PFSK-1 (cell line): ENCODE results near the gene COP1.

Experiments
- FOXP2 ChIP-seq: optimal IDR thresholded peaks from 2 replicates; pipeline ENCODE3; 2011; ENCODE audit warnings: borderline replicate concordance, control low read depth, inconsistent platforms; ENCODE audit not compliant: insufficient read depth; ENCODE audit errors: extremely low read length, extremely low read depth
- POLR2AphosphoS5 ChIP-seq: IDR thresholded peaks from 2 replicates; pipeline ENCODE4 v1.6.1; 2012; ENCODE audit warnings: low read depth, mild to moderate bottlenecking, control low read depth, low read length, moderate library complexity
- SIN3A ChIP-seq: IDR thresholded peaks from 2 replicates; pipeline ENCODE4 v1.6.1; 2012; ENCODE audit warnings: mild to moderate bottlenecking, low read length, moderate library complexity, borderline replicate concordance; ENCODE audit not compliant: insufficient read depth
- TAF1 ChIP-seq: IDR thresholded peaks from 2 replicates; pipeline ENCODE4 v1.6.1; 2012; ENCODE audit warnings: low read length, control low read depth, borderline replicate concordance; ENCODE audit not compliant: insufficient read depth
- TF ChIP-seq, protein P1 (sequence below), 2 experiments: IDR thresholded peaks; 2 replicates each; pipeline versions ENCODE4 v1.6.1 to v1.8.0; 2011 to 2012; ENCODE audit warnings: low read depth in 2 of 2, low read length in 2 of 2, control low read depth in 1 of 2, inconsistent platforms in 1 of 2, mild to moderate bottlenecking in 1 of 2, moderate library complexity in 1 of 2; ENCODE audit not compliant: insufficient read depth in 1 of 2

Gene COP1

DNA sequence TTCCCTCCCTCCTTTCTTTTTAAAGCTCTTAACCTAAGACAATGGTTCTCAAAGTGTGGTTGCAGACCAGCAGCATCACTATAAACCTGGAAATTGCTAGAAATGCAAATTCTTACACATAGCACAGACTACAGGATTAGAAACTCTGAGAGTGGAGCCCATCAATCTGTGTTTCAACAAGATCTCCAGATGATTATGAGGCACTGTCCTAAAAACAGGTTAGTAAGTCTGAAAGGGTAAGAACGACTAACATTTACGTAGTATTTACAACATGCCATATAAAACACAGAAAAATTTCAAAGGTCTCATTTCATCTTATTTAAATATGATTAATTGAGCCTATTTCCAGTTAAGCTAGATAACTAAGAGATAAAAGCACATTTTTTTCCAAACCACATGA, 138.8 kb downstream of the COP1 start:
- no peak for TF ChIP-seq SIN3A
- no peak for TF ChIP-seq TAF1
- no peak for TF ChIP-seq FOXP2
- TF ChIP-seq POLR2AphosphoS5: no peak
- TF ChIP-seq, protein P1, sequence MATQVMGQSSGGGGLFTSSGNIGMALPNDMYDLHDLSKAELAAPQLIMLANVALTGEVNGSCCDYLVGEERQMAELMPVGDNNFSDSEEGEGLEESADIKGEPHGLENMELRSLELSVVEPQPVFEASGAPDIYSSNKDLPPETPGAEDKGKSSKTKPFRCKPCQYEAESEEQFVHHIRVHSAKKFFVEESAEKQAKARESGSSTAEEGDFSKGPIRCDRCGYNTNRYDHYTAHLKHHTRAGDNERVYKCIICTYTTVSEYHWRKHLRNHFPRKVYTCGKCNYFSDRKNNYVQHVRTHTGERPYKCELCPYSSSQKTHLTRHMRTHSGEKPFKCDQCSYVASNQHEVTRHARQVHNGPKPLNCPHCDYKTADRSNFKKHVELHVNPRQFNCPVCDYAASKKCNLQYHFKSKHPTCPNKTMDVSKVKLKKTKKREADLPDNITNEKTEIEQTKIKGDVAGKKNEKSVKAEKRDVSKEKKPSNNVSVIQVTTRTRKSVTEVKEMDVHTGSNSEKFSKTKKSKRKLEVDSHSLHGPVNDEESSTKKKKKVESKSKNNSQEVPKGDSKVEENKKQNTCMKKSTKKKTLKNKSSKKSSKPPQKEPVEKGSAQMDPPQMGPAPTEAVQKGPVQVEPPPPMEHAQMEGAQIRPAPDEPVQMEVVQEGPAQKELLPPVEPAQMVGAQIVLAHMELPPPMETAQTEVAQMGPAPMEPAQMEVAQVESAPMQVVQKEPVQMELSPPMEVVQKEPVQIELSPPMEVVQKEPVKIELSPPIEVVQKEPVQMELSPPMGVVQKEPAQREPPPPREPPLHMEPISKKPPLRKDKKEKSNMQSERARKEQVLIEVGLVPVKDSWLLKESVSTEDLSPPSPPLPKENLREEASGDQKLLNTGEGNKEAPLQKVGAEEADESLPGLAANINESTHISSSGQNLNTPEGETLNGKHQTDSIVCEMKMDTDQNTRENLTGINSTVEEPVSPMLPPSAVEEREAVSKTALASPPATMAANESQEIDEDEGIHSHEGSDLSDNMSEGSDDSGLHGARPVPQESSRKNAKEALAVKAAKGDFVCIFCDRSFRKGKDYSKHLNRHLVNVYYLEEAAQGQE (IDR thresholded peaks at IDR 0.05; ENCODE audit: insufficient read depth in 1 of 2, low read depth in 2 of 2, low read length in 2 of 2): no peak

GRCh38 chr1:176066709-176067108, 140.4 kb downstream of the COP1 start:
- TF ChIP-seq, protein P1 (IDR thresholded peaks at IDR 0.05; ENCODE audit: insufficient read depth in 1 of 2, low read depth in 2 of 2, low read length in 2 of 2): no peak
- TF ChIP-seq FOXP2: no peak
- TF ChIP-seq SIN3A: no peak
- no peak for TF ChIP-seq POLR2AphosphoS5
- no peak for TF ChIP-seq TAF1

DNA sequence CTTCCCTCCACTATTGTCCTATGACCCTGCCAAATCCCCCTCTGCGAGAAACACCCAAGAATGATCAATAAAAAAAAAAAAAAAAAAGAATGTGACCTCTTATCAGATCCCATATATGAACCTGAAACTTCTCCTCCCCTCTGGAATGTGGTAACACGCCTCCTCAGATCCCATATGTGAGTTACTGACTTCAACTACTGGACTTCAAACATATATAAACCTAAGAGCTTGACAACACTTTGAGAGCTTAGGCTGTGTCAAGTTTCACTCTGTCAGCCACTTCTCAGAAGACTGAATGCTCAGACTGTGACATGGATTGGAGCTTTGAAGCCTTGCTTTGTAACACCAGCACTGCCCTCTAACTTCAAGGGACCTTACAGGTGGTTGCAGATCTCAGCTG, 148.4 kb downstream of the COP1 start:
- TF ChIP-seq TAF1: no peak
- TF ChIP-seq, protein P1 (IDR thresholded peaks at IDR 0.05; ENCODE audit: insufficient read depth in 1 of 2, low read depth in 2 of 2, low read length in 2 of 2): no peak
- TF ChIP-seq POLR2AphosphoS5: no peak
- TF ChIP-seq SIN3A: no peak
- TF ChIP-seq FOXP2: no peak

DNA sequence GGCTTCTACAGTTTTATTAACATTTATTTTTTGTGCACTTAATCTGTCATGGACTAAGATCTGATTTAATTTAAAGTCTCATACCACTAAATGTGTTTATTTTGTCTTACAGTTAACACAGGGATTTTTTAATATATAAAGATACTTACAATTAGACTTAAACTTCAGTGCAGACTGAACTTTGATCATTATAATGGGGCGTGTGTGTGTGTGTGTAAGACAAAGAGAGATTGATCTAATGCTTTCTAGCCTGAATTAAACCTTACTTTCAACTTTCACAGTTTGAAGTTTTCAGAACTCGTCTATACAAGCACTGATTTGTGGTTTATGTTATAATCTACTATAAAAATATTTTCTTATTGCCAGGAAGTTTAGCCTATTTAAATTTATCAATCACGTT, 150.8 kb downstream of the COP1 start:
- TF ChIP-seq SIN3A (no peak), TAF1 (no peak)

DNA sequence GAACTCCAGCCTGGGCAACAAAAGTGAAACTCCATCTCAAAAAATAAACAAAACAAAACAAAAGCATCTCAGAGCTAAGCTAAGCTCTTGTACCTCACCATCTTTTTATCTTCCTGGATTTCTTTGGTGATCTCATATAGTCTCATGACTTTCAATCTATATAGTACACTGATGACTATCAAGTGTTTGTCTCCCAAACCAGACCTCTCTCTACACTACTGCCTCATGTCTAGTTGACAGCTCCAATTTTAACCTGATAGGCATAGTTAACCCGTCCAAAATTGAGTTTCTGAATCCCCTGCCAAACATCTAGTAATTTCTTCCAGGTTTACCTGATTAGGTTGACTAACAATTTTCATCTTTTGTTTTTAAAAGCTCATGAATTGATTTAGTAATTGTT, 151.7 kb downstream of the COP1 start:
- TF ChIP-seq SIN3A (no peak), POLR2AphosphoS5 (no peak), FOXP2 (no peak), TAF1 (no peak)
- TF ChIP-seq, protein P1 (IDR thresholded peaks at IDR 0.05; ENCODE audit: insufficient read depth in 1 of 2, low read depth in 2 of 2, low read length in 2 of 2): no peak

- TF ChIP-seq TAF1 (no peak), FOXP2 (no peak), POLR2AphosphoS5 (no peak)
Observed at GRCh38 chr1:176051902-176052518, 155.1 kb downstream of the COP1 start.
